Activated T-cell treated with anti-CD3 and anti-CD28 coated beads for 24 hours (primary cell): ENCODE measurements around the gene MYLK4.
"Not testable (repeated sequence)": the region's sequence is repeated elsewhere in the genome, so short reads cannot be mapped to it uniquely, and the experiment has no call there.

Source experiments
- DNase-seq: peaks from one replicate; pipeline ENCODE4 v3.0.0-alpha.2; 2020; ENCODE audit warnings: low read depth

The MYLK4 gene

GRCh38 chr6:2777249-2777648 is 26.5 kb upstream of the MYLK4 start:
- DNase-seq, result no peak

GRCh38 chr6:2775003-2775402 is 24.3 kb upstream of the MYLK4 start:
- DNase-seq, result no peak

GRCh38 chr6:2773449-2773848 is 22.7 kb upstream of the MYLK4 start:
- DNase-seq, result no peak

DNA sequence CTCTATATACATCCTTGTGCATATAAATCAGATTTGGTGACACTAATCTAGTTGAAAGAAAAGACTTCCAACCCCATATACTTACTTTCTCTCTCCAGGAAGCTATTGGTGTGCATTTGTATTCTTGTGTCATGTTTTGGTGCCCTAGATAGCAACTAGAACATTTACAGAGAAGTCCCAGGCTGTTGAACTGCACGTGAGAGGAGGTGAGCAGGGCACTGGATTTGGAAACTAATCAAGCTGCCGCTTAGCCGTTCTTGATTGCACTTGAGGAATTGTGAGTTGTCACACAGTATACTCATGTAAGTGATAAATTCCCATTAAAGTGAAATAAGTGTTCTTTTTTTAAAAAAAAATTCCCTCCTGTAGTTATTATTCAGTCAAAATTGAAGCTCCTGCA is 22.1 kb upstream of the MYLK4 start:
- DNase-seq, result no peak

GRCh38 chr6:2771079-2771478 is 20.4 kb upstream of the MYLK4 start:
- DNase-seq, result no peak

GRCh38 chr6:2770171-2770570 is 19.4 kb upstream of the MYLK4 start:
- no peak for DNase-seq

- no peak for DNase-seq
Observed at GRCh38 chr6:2768696-2769095, 18.0 kb upstream of the MYLK4 start.

- DNase-seq, result no peak
Observed at GRCh38 chr6:2767657-2768524, 17.2 kb upstream of the MYLK4 start.

- DNase-seq, result no peak
Observed at GRCh38 chr6:2766767-2767656, 16.3 kb upstream of the MYLK4 start.

DNA sequence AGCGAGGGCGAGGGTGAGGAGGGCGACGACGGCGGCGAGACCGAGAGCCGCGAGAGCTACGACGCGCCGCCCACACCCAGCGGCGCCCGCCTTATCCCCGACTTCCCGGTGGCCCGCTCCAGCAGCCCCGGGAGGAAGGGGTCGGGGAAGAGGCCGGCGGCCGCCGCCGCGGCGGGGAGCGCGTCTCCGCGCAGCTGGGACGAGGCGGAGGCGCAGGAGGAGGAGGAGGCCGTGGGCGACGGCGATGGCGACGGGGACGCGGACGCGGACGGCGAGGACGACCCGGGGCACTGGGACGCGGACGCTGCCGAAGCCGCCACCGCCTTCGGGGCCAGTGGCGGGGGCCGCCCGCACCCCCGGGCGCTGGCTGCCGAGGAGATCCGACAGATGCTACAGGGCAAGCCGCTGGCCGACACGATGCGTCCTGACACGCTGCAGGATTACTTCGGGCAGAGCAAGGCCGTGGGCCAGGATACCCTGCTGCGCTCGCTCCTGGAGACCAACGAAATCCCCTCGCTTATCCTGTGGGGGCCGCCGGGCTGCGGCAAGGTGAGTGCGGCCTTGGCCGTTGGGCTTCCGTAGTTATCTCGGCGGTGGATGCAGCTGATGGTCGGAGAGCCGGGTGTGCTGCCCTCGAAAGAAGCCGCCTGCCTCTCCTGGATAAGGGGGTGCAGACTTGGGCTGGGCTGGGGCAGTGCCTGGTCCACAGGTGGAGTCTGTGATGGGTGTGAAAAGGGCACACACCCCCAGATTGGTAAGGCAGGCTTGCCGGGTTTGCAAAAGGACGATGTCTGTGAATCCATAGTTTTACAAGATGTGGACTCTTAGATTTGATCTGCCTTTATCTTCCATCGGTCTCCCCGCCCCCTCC is 15.4 kb upstream of the MYLK4 start:
- peak; percentile 23 for DNase-seq

DNA sequence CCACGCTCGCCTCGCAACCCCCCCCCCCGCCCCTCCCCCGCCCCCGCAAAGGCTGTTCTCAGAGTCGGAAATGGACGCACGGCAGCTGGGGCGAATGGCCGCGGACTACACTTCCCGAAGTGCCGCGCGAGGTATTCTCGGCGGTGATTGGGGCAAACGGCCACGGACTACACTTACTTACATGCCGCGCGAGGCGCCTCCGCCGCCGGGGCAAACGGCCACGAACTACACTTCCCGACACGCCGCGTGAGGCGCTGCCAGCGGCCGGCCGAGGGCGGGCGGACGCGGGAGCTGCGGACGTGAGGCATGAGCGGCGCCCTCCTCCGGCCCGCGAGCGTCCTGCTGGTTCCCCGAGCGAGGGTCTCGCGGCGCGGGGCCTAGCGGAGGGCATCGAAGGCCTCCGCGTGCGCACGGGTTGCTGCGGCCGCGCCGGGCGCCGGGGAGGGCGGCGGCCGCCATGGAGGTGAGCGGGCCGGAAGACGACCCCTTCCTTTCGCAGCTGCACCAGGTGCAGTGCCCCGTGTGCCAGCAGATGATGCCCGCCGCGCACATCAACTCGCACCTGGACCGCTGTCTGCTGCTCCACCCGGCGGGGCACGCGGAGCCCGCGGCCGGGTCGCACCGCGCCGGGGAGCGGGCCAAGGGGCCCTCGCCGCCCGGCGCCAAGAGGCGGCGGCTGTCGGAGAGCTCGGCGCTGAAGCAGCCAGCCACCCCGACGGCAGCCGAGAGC is 14.6 kb upstream of the MYLK4 start, which contains the start of gene WRNIP1:
Gene WRNIP1, plus strand, starts transcription at position 228 of the 730 bp plus-strand sequence. Its CDS starts 230 bp downstream, at position 458.
- DNase-seq, result peak; percentile 96

DNA sequence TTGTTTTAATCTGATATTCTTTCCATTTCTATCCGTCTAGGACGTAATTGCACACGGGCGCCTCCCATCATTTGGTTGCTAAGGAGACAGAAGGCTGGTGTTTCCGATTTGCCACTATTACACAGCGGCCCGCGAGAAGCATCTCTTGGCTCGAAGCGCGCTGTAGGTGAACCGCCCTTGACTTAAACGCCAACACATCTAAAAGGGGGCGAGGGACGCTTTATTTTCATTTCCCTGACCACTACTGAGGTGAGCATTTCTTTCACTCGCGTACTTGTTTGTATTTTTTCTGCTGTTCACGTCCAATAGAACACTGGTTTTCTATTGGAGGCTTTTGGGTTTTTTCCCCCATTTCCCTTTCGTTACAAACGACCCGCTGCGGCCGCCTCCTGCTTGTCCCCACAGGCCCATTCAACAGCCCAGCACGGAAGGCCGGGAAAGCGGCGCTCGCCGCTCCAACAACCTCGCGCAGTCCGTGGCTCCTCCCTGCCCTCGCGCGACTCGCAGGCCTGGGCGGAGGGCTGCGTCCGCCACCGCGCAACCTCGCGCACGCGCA is 14.0 kb upstream of the MYLK4 start:
- peak; percentile 40 for DNase-seq

DNA sequence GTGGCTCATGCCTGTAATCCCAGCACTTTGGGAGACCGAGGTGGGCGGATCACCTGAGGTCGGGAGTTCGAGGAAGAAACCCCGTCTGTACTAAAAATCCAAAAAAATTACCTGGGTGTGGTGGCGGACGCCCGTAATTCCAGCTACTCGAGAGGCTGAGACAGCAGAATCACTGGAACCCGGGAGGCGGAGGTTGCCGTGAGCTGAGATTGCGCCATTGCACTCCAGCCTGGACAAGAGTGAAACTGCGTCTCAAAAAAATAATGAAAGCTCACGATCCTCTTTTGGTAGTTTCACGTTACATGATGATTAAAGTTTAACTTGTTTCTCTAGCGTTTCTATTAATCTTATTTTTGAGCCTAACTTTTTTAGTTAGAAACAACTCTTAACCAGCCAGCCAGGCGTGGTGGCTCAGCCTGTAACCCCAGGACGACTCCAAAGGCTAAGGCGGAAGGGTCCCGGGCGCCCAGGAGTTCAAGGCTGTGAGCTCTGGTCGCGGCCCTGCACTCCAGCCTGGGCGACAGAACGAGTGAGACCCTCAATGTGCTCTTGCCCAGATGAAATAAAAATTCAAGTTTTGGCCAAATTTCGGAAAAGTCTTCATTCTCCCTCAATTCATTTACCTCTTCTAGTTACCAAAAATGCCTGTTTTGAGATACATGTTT is 13.3 kb upstream of the MYLK4 start:
- DNase-seq, result no peak

- DNase-seq, result no peak
Observed at GRCh38 chr6:2763345-2763841, 12.7 kb upstream of the MYLK4 start.

DNA sequence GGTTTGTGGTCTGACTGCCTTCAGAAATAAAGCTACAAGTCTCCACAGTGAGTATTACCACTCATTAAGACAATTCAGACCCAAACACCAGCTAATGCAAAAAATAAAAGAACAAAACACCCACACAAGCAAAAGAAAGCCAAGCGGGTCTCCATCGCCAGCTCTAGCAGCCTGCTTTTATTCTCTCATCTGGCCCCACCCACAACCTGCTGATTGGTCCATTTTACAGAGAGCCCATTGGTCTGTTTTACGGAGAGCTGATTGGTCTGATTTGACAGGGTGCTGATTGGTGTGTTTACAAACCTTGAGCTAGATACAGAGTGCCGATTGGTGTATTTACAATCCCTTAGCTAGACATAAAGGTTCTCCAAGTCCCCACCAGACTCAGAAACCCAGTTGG is 12.1 kb upstream of the MYLK4 start:
- DNase-seq, result not testable (repeated sequence)

- DNase-seq, result no peak
Observed at GRCh38 chr6:2760882-2761842, 10.4 kb upstream of the MYLK4 start.

DNA sequence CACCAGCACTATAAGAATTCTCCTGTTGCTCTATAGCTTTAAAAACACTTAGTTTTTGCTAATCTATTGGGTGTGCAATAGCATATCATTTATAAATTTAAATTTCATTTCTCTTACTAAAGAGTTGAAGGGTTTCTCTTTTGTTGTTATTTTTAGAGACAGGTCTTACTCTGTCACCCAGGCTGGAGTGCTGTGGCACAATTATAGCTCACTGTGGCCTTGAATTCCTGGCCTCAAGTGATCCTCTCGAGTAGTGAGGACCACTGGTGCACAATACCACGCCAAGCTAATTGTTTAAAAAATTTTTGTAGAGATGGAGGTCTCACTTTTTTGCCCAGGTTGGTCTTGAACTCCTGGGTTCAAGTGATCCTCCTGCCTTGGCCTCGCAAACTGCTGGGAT is 8.3 kb upstream of the MYLK4 start:
- no peak for DNase-seq

DNA sequence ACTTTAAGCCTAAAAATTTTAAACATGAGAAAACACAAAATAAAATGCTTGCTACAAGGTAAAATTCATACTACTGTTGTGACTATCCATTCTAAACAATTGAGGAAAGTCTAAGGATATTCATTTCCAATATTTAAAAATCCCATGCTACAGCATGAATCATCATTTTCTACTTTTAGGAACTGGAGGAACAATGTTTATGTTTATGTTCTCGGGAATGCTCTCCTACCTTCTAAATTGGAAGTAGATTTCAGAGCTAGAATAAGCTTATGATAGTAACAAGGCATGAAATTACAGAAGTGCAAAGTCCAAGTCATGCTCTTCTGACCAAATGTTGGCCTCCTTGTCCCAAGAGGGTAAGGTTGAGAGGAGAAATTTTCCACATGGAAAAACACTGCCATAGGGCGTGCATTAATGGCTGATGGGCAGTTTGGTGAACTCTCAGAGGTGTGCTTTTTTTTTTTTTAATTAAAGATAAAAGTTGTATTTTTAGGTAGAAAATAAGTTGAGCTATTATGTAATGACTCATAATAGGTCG is 6.0 kb upstream of the MYLK4 start:
- no peak for DNase-seq

DNA sequence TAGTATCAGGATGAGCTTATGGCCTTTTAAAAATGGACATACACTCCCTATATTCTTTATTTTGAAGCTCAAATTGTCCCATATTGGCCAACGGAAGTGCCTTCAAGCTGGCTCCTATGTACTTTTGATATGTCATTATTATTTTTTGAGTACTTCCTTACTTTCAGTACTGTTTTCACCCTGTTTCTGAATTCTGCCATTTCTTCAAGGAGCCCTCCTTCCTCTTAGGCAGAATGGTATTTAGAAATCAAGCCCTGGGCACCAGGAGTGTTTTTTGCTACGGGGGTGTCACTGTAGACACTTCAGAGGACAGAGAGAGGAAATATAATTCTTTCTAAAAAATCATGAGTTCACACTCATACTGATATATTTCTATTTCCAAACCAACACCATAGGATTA is 5.5 kb upstream of the MYLK4 start:
- no peak for DNase-seq
